OCI-LY1 (cell line): Measurements from ENCODE around the gene TEP1.
A peak's percentile ranks its signal among the peaks of the same experiment; 100 is the strongest.
"Not testable (repeated sequence)": the region's sequence is repeated elsewhere in the genome, so short reads cannot be mapped to it uniquely, and the experiment has no call there.

Source experiments
- H2AFZ ChIP-seq: fragments of 200-600 bp; sonication (generic), shearing (Covaris generic); 2 replicates; pipeline ENCODE4 v1.6.0; 2014; ENCODE audit warnings: antibody characterized with exemption, mild to moderate bottlenecking, low read length
- H3F3A ChIP-seq: fragments of 200-600 bp; sonication (generic), shearing (Covaris generic); 2 replicates; pipeline ENCODE4 v1.6.0; 2014; ENCODE audit warnings: mild to moderate bottlenecking, antibody characterized with exemption, low read length, moderate library complexity; ENCODE audit not compliant: insufficient read depth
- H3K27ac ChIP-seq: fragments of 200-600 bp; sonication (generic); 2 replicates; pipeline ENCODE4 v1.5.1; 2014; ENCODE audit warnings: low read length, mixed run types, mild to moderate bottlenecking, low read depth; ENCODE audit not compliant: poor library complexity, severe bottlenecking
- H3K27me3 ChIP-seq: fragments of 200-600 bp; sonication (generic); 2 replicates; pipeline ENCODE4 v1.6.0; 2014; ENCODE audit warnings: antibody characterized with exemption, mild to moderate bottlenecking, low read length, moderate library complexity; ENCODE audit not compliant: insufficient read depth
- H3K36me3 ChIP-seq: fragments of 200-600 bp; sonication (generic); 2 replicates; pipeline ENCODE4 v1.6.1; 2014; ENCODE audit warnings: mild to moderate bottlenecking, antibody characterized with exemption, low read length, moderate library complexity, mixed read lengths; ENCODE audit not compliant: insufficient read depth
- H3K4me1 ChIP-seq: fragments of 200-600 bp; sonication (generic); 2 replicates; pipeline ENCODE4 v1.5.1; 2014; ENCODE audit warnings: mild to moderate bottlenecking, low read length, moderate library complexity; ENCODE audit not compliant: insufficient read depth, severe bottlenecking
- H3K4me2 ChIP-seq: fragments of 200-600 bp; sonication (generic), shearing (Covaris generic); 2 replicates; pipeline ENCODE4 v1.6.1; 2014; ENCODE audit warnings: low read length
- H3K4me3 ChIP-seq: fragments of 200-600 bp; sonication (generic); 2 replicates; pipeline ENCODE4 v1.5.1; 2014; ENCODE audit warnings: low read length, low read depth, mild to moderate bottlenecking, mixed read lengths; ENCODE audit not compliant: poor library complexity, severe bottlenecking
- H3K79me2 ChIP-seq: fragments of 200-600 bp; shearing (Covaris generic); 2 replicates; pipeline ENCODE4 v1.6.1; 2016; ENCODE audit warnings: mixed run types, low read length, mixed read lengths; ENCODE audit not compliant: insufficient read depth
- H3K9ac ChIP-seq: fragments of 200-600 bp; sonication (generic), shearing (Covaris generic); 2 replicates; pipeline ENCODE4 v1.6.1; 2014; ENCODE audit warnings: mild to moderate bottlenecking, low read length, mixed read lengths
- H3K9me2 ChIP-seq: fragments of 200-600 bp; sonication (generic), shearing (Covaris generic); 2 replicates; pipeline ENCODE4 v1.6.1; 2014; ENCODE audit warnings: low read depth, mild to moderate bottlenecking, low read length, mixed read lengths
- H3K9me3 ChIP-seq: fragments of 200-600 bp; shearing (Covaris generic); 2 replicates; pipeline ENCODE4 v1.6.1; 2014; ENCODE audit warnings: low read length, mixed read lengths
- H4K20me1 ChIP-seq: fragments of 200-600 bp; sonication (generic), shearing (Covaris generic); 2 replicates; pipeline ENCODE4 v1.6.0; 2016; ENCODE audit warnings: mild to moderate bottlenecking, low read length; ENCODE audit not compliant: insufficient read depth
- CTCF ChIP-seq: fragments of 200-600 bp; sonication (generic), shearing (Covaris generic); IDR thresholded peaks from 2 replicates; pipeline ENCODE4 v1.5.1; 2017; ENCODE audit warnings: mild to moderate bottlenecking, antibody characterized with exemption, low read length, moderate library complexity, mixed read lengths
- EZH2 ChIP-seq: fragments of 200-600 bp; sonication (generic), shearing (Covaris generic); IDR thresholded peaks from 2 replicates; pipeline ENCODE4 v1.8.0; 2017; ENCODE audit warnings: borderline replicate concordance, mixed run types, mild to moderate bottlenecking, antibody characterized with exemption, low read length, moderate library complexity, mixed read lengths

The TEP1 gene

GRCh38 chr14:20343862-20344220, 69.5 kb downstream of the TEP1 start:
- no peaks in the 10 kb centered on the region for H4K20me1 ChIP-seq
- H3K9me2 ChIP-seq: no peaks in the 10 kb centered on the region
- H3K4me3 ChIP-seq: peak overlapping the region; percentile 77
- peak overlapping the region; percentile 82 for H3K4me2 ChIP-seq
- H3K9me3 ChIP-seq: no peaks in the 10 kb centered on the region
- H3K79me2 ChIP-seq: no peaks in the 10 kb centered on the region
- no peaks in the 10 kb centered on the region for H3F3A ChIP-seq
- H3K36me3 ChIP-seq: peaks cover 36% of the 10 kb centered on the region
- peaks cover 14% of the 10 kb centered on the region for H3K4me1 ChIP-seq
- TF ChIP-seq EZH2: no peak
- no peak for TF ChIP-seq CTCF
- peak overlapping the region; percentile 72 for H3K27ac ChIP-seq
- H3K9ac ChIP-seq: peak overlapping the region; percentile 80
- H3K27me3 ChIP-seq: no peaks in the 10 kb centered on the region
- H2AFZ ChIP-seq: no peak overlapping the region; the same call in 1 of the 2 replicates

GRCh38 chr14:20343092-20343861, 70.0 kb downstream of the TEP1 start, which contains the start of gene PARP2:
PARP2 (plus strand) TSS chr14:20343635; CDS start chr14:20343642, 7 bp downstream.
- Histone ChIP-seq H3K9ac (peak within 1 kb of the TSS; percentile 80), H3K4me2 (peak within 1 kb of the TSS; percentile 82), H3K9me3 (no peaks in the 10 kb centered on the region), H3F3A (no peaks in the 10 kb centered on the region), H4K20me1 (no peaks in the 10 kb centered on the region), H3K36me3 (peaks cover 31% of the 10 kb centered on the region), H2AFZ (peak within 1 kb of the TSS; percentile 89), H3K4me3 (peak within 1 kb of the TSS; percentile 77), H3K27me3 (no peaks in the 10 kb centered on the region), H3K4me1 (peaks cover 14% of the 10 kb centered on the region), H3K27ac (peak within 1 kb of the TSS; percentile 72), H3K9me2 (no peaks in the 10 kb centered on the region), H3K79me2 (no peaks in the 10 kb centered on the region)
- peak; percentile 22; the same call in 1 of the 2 replicates for TF ChIP-seq CTCF
- no peak for TF ChIP-seq EZH2

GRCh38 chr14:20341646-20342045, 71.7 kb downstream of the TEP1 start:
- Histone ChIP-seq H3F3A (no peaks in the 10 kb centered on the region), H3K9ac (no peak overlapping the region), H3K36me3 (peaks cover 18% of the 10 kb centered on the region), H3K9me3 (no peaks in the 10 kb centered on the region), H3K4me3 (peak overlapping the region; percentile 77), H3K79me2 (no peaks in the 10 kb centered on the region), H3K9me2 (no peaks in the 10 kb centered on the region), H3K4me1 (peaks cover 14% of the 10 kb centered on the region), H3K27me3 (no peaks in the 10 kb centered on the region), H2AFZ (no peak overlapping the region), H3K27ac (no peak overlapping the region), H4K20me1 (no peaks in the 10 kb centered on the region), H3K4me2 (peak overlapping the region; percentile 82)
- TF ChIP-seq EZH2 (no peak), CTCF (no peak)

- H2AFZ ChIP-seq, H3K27me3 ChIP-seq, H3K79me2 ChIP-seq, H3K4me2 ChIP-seq, H3K9me2 ChIP-seq, H3K4me3 ChIP-seq, H4K20me1 ChIP-seq, H3F3A ChIP-seq, H3K27ac ChIP-seq, H3K9ac ChIP-seq, H3K9me3 ChIP-seq: not testable (repeated sequence)
- Histone ChIP-seq H3K4me1 (peaks cover 14% of the 10 kb centered on the region), H3K36me3 (peaks cover 13% of the 10 kb centered on the region; the same call in 1 of the 2 replicates)
These were observed 72.3 kb downstream of the TEP1 start for GRCh38 chr14:20341032-20341431.
